Measurements from ENCODE around the gene NPR3. TPM values are rescaled to one million over a fixed set of nuclear protein-coding genes. Genes with fewer than 3 reads are reported as not detected.

The NPR3 gene
- total RNA-seq, 1 experiment from 2014 or later, result 2.2 TPM

DNA sequence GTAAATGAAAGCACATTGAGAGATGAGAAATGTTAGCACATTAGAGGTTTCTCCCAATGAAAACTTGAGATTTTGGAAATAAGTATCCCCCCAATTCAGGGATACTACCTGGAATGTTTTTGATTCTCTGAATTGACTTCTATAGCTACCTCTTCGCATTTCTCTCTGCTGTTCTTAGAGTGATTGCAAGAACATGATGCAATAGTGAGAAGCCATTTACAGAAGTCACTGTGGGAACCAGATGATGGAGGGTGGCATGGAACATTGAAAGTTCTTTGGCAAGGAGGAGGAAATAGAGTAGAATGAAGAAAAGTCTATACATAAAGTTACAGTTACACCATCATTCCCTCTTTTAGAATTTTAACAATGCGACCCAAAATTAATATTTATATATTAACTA lies 9.2 kb downstream of the NPR3 start:
- no TSS peak for BruUV-seq (replicated peaks)
- intact Hi-C loops (cut with micrococcal nuclease; ENCODE audit: unreplicated experiment), result no loop called here
- no peaks in the 10 kb centered on the region for H3K79me2 ChIP-seq (ENCODE audit: low read depth)

DNA sequence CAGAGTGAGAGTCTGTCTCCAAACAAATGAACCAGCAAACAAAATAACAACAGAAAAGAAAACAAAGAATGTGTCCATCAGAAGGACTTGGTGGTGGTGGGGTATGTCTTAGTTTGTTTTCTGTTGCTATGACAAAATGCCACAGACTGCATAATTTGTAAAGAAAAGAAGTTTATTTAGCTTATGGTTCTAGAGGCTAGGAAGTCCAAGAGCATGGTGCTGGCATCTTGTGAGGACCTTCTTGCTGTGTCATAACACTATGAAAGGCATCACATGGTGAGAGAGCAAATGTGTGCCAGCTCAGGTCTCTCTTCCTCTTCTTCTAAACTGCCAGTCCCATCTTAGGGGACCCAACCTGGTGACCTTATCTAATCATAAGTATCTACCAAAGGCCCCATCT lies 10.5 kb downstream of the NPR3 start:
- no TSS peak for BruUV-seq (replicated peaks)
- no peak for DNase-seq
- POLR2A ChIA-PET (ENCODE audit: unreplicated experiment), result no interaction called here
- H2AFZ ChIP-seq, result no peak overlapping the region
- intact Hi-C loops (cut with micrococcal nuclease; ENCODE audit: unreplicated experiment), result no loop called here
- H3F3A ChIP-seq (ENCODE audit: insufficient read depth, low read depth), result no peaks in the 10 kb centered on the region
- no peak overlapping the region for H3K4me2 ChIP-seq
- no peaks in the 10 kb centered on the region; the same call in none of the 2 replicates for H3K9me3 ChIP-seq (ENCODE audit: insufficient read depth, low read depth)
- TF ChIP-seq, protein P1, sequence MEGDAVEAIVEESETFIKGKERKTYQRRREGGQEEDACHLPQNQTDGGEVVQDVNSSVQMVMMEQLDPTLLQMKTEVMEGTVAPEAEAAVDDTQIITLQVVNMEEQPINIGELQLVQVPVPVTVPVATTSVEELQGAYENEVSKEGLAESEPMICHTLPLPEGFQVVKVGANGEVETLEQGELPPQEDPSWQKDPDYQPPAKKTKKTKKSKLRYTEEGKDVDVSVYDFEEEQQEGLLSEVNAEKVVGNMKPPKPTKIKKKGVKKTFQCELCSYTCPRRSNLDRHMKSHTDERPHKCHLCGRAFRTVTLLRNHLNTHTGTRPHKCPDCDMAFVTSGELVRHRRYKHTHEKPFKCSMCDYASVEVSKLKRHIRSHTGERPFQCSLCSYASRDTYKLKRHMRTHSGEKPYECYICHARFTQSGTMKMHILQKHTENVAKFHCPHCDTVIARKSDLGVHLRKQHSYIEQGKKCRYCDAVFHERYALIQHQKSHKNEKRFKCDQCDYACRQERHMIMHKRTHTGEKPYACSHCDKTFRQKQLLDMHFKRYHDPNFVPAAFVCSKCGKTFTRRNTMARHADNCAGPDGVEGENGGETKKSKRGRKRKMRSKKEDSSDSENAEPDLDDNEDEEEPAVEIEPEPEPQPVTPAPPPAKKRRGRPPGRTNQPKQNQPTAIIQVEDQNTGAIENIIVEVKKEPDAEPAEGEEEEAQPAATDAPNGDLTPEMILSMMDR (conservative IDR thresholded peaks at IDR 0.05), result no peak
- no peak for TF ChIP-seq EZH2 (IDR thresholded peaks at IDR 0.05; ENCODE audit: low read depth)
- no peaks in the 10 kb centered on the region for H4K20me1 ChIP-seq (ENCODE audit: insufficient read depth)
- H3K27ac ChIP-seq, result no peak overlapping the region
- no peaks in the 10 kb centered on the region for H3K9me2 ChIP-seq (ENCODE audit: insufficient read depth)
- no peaks in the 10 kb centered on the region for H3K79me2 ChIP-seq (ENCODE audit: low read depth)
- H3K36me3 ChIP-seq (ENCODE audit: low read depth), result no peaks in the 10 kb centered on the region
- H3K4me3 ChIP-seq, result no peak overlapping the region
- H3K4me1 ChIP-seq (replicated peaks; ENCODE audit: insufficient read depth), result no peaks in the 10 kb centered on the region
- CTCF ChIA-PET, result no interaction called here
- peaks cover 36% of the 10 kb centered on the region for H3K27me3 ChIP-seq (ENCODE audit: insufficient read depth, low read depth)

More for the DNA sequence above, 9.2 kb downstream of the NPR3 start:
- Histone ChIP-seq H3K9me2 (ENCODE audit: insufficient read depth) (no peaks in the 10 kb centered on the region), H3K4me1 (replicated peaks; ENCODE audit: insufficient read depth) (no peaks in the 10 kb centered on the region), H2AFZ (no peak overlapping the region), H3K4me3 (no peak overlapping the region), H4K20me1 (ENCODE audit: insufficient read depth) (no peaks in the 10 kb centered on the region), H3K27ac (no peak overlapping the region), H3F3A (ENCODE audit: insufficient read depth, low read depth) (no peaks in the 10 kb centered on the region), H3K4me2 (no peak overlapping the region), H3K27me3 (ENCODE audit: insufficient read depth, low read depth) (peaks cover 29% of the 10 kb centered on the region), H3K9me3 (ENCODE audit: insufficient read depth, low read depth) (no peaks in the 10 kb centered on the region; the same call in none of the 2 replicates), H3K36me3 (ENCODE audit: low read depth) (no peaks in the 10 kb centered on the region)
- ChIA-PET POLR2A (ENCODE audit: unreplicated experiment) (no interaction called here), CTCF (no interaction called here)
- TF ChIP-seq, protein P1 (conservative IDR thresholded peaks at IDR 0.05), result no peak
- TF ChIP-seq EZH2 (IDR thresholded peaks at IDR 0.05; ENCODE audit: low read depth), result no peak
- DNase-seq, result no peak

DNA sequence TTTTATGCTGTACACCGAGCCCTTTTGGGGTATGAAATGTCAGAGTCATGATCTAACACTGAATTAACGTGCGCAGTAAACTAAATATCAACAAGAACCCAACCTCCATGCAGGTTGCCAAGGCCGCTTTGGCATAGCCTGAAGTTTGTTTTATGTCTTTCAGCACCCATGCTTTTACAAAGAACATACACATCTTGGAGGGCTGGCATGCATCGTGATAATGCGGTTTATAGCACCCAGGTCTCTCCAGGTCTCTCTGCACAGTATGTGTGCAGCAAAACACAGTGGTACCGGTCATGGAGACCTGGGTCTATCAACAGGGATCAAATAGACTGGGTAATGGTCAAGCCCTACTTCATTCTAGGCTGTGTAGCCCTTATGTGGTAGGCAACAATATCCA lies 11.8 kb downstream of the NPR3 start:
- no peaks in the 10 kb centered on the region for H3K36me3 ChIP-seq (ENCODE audit: low read depth)
- BruUV-seq (replicated peaks), result no TSS peak
- H3K4me3 ChIP-seq, result no peak overlapping the region
- no peak for DNase-seq
- ChIA-PET POLR2A (ENCODE audit: unreplicated experiment) (interaction anchor here (0.5 to 0.7 kb wide), 2 partner anchors 130 to 458 kb away, joined by 10 to 12 read pairs; no protein-coding TSS in a partner anchor), CTCF (no interaction called here)
- H2AFZ ChIP-seq, result no peak overlapping the region
- H4K20me1 ChIP-seq (ENCODE audit: insufficient read depth), result no peaks in the 10 kb centered on the region
- no peak overlapping the region for H3K4me2 ChIP-seq
- no peak overlapping the region for H3K27ac ChIP-seq
- H3K4me1 ChIP-seq (replicated peaks; ENCODE audit: insufficient read depth), result no peaks in the 10 kb centered on the region
- H3F3A ChIP-seq (ENCODE audit: insufficient read depth, low read depth), result no peaks in the 10 kb centered on the region
- H3K27me3 ChIP-seq (ENCODE audit: insufficient read depth, low read depth), result peaks cover 36% of the 10 kb centered on the region
- no peaks in the 10 kb centered on the region; the same call in 1 of the 2 replicates for H3K9me3 ChIP-seq (ENCODE audit: insufficient read depth, low read depth)
- TF ChIP-seq EZH2 (IDR thresholded peaks at IDR 0.05; ENCODE audit: low read depth), result no peak
- TF ChIP-seq, protein P1 (conservative IDR thresholded peaks at IDR 0.05), result no peak
- H3K79me2 ChIP-seq (ENCODE audit: low read depth), result no peaks in the 10 kb centered on the region
- intact Hi-C loops (cut with micrococcal nuclease; ENCODE audit: unreplicated experiment), result no loop called here
- H3K9me2 ChIP-seq (ENCODE audit: insufficient read depth), result no peaks in the 10 kb centered on the region
